Mucosa of rectum (tissue), 2 donors: ENCODE measurements around the gene PPP1R18.
"Not testable (repeated sequence)": the region's sequence is repeated elsewhere in the genome, so short reads cannot be mapped to it uniquely, and the experiment has no call there.

Source experiments
- H3K27ac ChIP-seq, 2 donors: one replicate each; pipeline ENCODE4 v1.7.0; 2013; ENCODE audit warnings: inconsistent platforms in 2 of 2, low read depth in 2 of 2, low read length in 2 of 2
- H3K27me3 ChIP-seq, 2 donors: one replicate each; pipeline ENCODE4 v1.7.0; 2013; ENCODE audit warnings: low read length in 2 of 2; ENCODE audit not compliant: control insufficient read depth in 2 of 2, insufficient read depth in 2 of 2
- H3K36me3 ChIP-seq, 2 donors: one replicate each; pipeline ENCODE4 v1.7.0; 2013; ENCODE audit warnings: low read length in 2 of 2; ENCODE audit not compliant: control insufficient read depth in 2 of 2, insufficient read depth in 2 of 2
- H3K4me1 ChIP-seq, 2 donors: one replicate each; pipeline ENCODE4 v1.7.0; 2013; ENCODE audit warnings: low read length in 2 of 2, mild to moderate bottlenecking in 1 of 2; ENCODE audit not compliant: control insufficient read depth in 2 of 2, insufficient read depth in 2 of 2
- H3K4me3 ChIP-seq, 2 donors: one replicate each; pipeline ENCODE4 v1.7.0; 2013; ENCODE audit warnings: low read length in 2 of 2
- H3K9ac ChIP-seq, 2 donors: one replicate each; pipeline ENCODE4 v1.7.0; 2013; ENCODE audit warnings: low read length in 2 of 2, low read depth in 1 of 2, mild to moderate bottlenecking in 1 of 2
- H3K9me3 ChIP-seq, 2 donors: one replicate each; pipeline ENCODE4 v1.7.0; 2013; ENCODE audit warnings: low read length in 2 of 2; ENCODE audit not compliant: control insufficient read depth in 2 of 2
- donor health status: healthy.
- donor health status: Normal muscosa, but diverticular disease.

Gene PPP1R18

GRCh38 chr6:30657922-30658321 is 28.5 kb downstream of the PPP1R18 start:
- peaks cover 78 to 86% of the 10 kb centered on the region in 2 donors for H3K36me3 ChIP-seq
- H3K27me3 ChIP-seq, H3K27ac ChIP-seq, H3K4me3 ChIP-seq, H3K9ac ChIP-seq, H3K9me3 ChIP-seq, H3K4me1 ChIP-seq: not testable (repeated sequence)

GRCh38 chr6:30657454-30657853 is 29.0 kb downstream of the PPP1R18 start:
- Histone ChIP-seq H3K36me3 (peaks cover 78 to 86% of the 10 kb centered on the region in 2 donors), H3K9me3 (no peaks in the 10 kb centered on the region), H3K9ac (no peak overlapping the region), H3K27ac (no peak overlapping the region), H3K27me3 (no peaks in the 10 kb centered on the region), H3K4me1 (peaks cover 0 to 3% of the 10 kb centered on the region in 2 donors), H3K4me3 (no peak overlapping the region)

GRCh38 chr6:30656513-30656912 is 29.9 kb downstream of the PPP1R18 start:
- no peak overlapping the region for H3K4me3 ChIP-seq
- H3K36me3 ChIP-seq, result peaks cover 78 to 86% of the 10 kb centered on the region in 2 donors
- peaks cover 0 to 5% of the 10 kb centered on the region in 2 donors for H3K4me1 ChIP-seq
- H3K9ac ChIP-seq, result no peak overlapping the region
- H3K27me3 ChIP-seq, result no peaks in the 10 kb centered on the region
- H3K9me3 ChIP-seq, result no peaks in the 10 kb centered on the region
- no peak overlapping the region for H3K27ac ChIP-seq

GRCh38 chr6:30655743-30656094 is 30.7 kb downstream of the PPP1R18 start:
- Histone ChIP-seq H3K27ac (no peak overlapping the region), H3K27me3 (no peaks in the 10 kb centered on the region), H3K9me3 (no peaks in the 10 kb centered on the region), H3K4me3 (no peak overlapping the region), H3K9ac (no peak overlapping the region), H3K36me3 (peaks cover 82 to 90% of the 10 kb centered on the region in 2 donors), H3K4me1 (peaks cover 0 to 5% of the 10 kb centered on the region in 2 donors)

- H3K4me3 ChIP-seq, result no peak overlapping the region
- no peak overlapping the region for H3K9ac ChIP-seq
- no peaks in the 10 kb centered on the region for H3K9me3 ChIP-seq
- no peaks in the 10 kb centered on the region for H3K27me3 ChIP-seq
- peaks cover 79 to 88% of the 10 kb centered on the region in 2 donors for H3K36me3 ChIP-seq
- H3K4me1 ChIP-seq, result peaks cover 0 to 5% of the 10 kb centered on the region in 2 donors
- no peak overlapping the region for H3K27ac ChIP-seq
Observed at GRCh38 chr6:30654798-30655742, 31.4 kb downstream of the PPP1R18 start.

GRCh38 chr6:30651143-30651542 is 35.3 kb downstream of the PPP1R18 start:
- Histone ChIP-seq H3K9ac (no peak overlapping the region), H3K9me3 (no peaks in the 10 kb centered on the region), H3K36me3 (peaks cover 48 to 61% of the 10 kb centered on the region in 2 donors), H3K4me1 (peaks cover 15 to 17% of the 10 kb centered on the region in 2 donors), H3K27me3 (no peaks in the 10 kb centered on the region), H3K27ac (no peak overlapping the region), H3K4me3 (no peak overlapping the region)

GRCh38 chr6:30647242-30648116 is 39.0 kb downstream of the PPP1R18 start:
- peaks cover 30 to 40% of the 10 kb centered on the region in 2 donors for H3K36me3 ChIP-seq
- H3K27ac ChIP-seq, result peak overlapping the region; percentile 99
- no peaks in the 10 kb centered on the region for H3K9me3 ChIP-seq
- peaks cover 18 to 27% of the 10 kb centered on the region in 2 donors for H3K4me1 ChIP-seq
- H3K4me3 ChIP-seq, result peak overlapping the region; percentile 86
- H3K27me3 ChIP-seq, result no peaks in the 10 kb centered on the region
- peak overlapping the region; percentile 94 to 98 for H3K9ac ChIP-seq

GRCh38 chr6:30646450-30647241 is 39.8 kb downstream of the PPP1R18 start, which contains the start of gene C6orf136:
Gene C6orf136 (plus strand): TSS chr6:30647133. CDS start chr6:30647232, 99 bp downstream.
- no peaks in the 10 kb centered on the region for H3K27me3 ChIP-seq
- H3K4me3 ChIP-seq, result peak within 1 kb of the TSS; percentile 86
- H3K4me1 ChIP-seq, result peaks cover 18 to 24% of the 10 kb centered on the region in 2 donors
- H3K9me3 ChIP-seq, result no peaks in the 10 kb centered on the region
- H3K27ac ChIP-seq, result peak within 1 kb of the TSS; percentile 99
- peak within 1 kb of the TSS; percentile 94 to 98 for H3K9ac ChIP-seq
- H3K36me3 ChIP-seq, result peaks cover 27 to 38% of the 10 kb centered on the region in 2 donors

GRCh38 chr6:30645989-30646388 is 40.5 kb downstream of the PPP1R18 start:
- peak overlapping the region; percentile 86 for H3K4me3 ChIP-seq
- H3K27ac ChIP-seq, result no peak overlapping the region
- H3K9ac ChIP-seq, result peak overlapping the region in 1 of 2 donors; percentile 63

More at GRCh38 chr6:30645989-30646388, 40.5 kb downstream of the PPP1R18 start:
- H3K36me3 ChIP-seq, result peaks cover 24 to 33% of the 10 kb centered on the region in 2 donors
- peaks cover 18 to 24% of the 10 kb centered on the region in 2 donors for H3K4me1 ChIP-seq
- no peaks in the 10 kb centered on the region for H3K9me3 ChIP-seq
- no peaks in the 10 kb centered on the region for H3K27me3 ChIP-seq
